NCI-H2196 (cell line): ENCODE data around the gene FAM120B.

Experiments used
- DNase-seq: peaks from one replicate; lab custom pipeline; 2025; ENCODE audit not compliant: unreplicated experiment; lab: John Stamatoyannopoulos, UW

FAM120B gene

DNA sequence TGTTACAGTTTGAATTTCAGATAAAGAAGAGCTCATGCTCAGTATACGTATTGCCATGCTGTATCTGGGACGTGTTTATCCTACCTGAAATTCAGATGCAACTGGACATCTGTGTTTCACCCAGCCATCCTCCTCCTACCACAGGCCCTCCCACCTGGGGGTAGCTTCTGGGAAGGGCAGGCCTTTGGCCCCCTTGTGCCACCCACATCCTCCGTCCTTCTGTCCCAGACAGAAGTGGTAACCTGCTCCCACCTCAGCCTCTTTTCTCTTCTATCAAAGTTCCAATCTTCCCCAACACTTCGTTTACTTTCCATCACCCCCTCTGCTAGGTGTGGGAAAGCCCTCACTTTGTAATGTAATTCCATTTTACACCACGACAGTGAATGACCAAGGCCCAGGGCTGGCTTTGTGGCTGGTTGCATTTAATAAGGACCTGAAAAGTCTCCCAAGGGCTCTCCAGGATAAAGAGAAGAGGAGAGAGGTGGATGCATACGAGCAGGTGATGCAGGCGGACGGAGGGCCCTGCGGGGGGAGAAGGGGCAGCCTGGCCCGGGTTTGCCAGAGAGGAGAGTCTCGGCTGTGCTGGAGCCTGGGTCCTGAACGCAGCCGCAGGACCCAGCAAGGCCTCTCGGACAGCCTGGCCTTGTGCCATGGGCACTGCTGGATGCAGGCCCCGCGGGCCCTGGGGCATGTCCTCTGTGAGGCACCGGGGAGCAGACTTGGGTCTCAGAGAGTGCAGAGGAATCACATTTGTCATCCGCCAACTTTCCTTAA lies 148.1 kb downstream of the FAM120B start:
- DNase-seq: no peak

DNA sequence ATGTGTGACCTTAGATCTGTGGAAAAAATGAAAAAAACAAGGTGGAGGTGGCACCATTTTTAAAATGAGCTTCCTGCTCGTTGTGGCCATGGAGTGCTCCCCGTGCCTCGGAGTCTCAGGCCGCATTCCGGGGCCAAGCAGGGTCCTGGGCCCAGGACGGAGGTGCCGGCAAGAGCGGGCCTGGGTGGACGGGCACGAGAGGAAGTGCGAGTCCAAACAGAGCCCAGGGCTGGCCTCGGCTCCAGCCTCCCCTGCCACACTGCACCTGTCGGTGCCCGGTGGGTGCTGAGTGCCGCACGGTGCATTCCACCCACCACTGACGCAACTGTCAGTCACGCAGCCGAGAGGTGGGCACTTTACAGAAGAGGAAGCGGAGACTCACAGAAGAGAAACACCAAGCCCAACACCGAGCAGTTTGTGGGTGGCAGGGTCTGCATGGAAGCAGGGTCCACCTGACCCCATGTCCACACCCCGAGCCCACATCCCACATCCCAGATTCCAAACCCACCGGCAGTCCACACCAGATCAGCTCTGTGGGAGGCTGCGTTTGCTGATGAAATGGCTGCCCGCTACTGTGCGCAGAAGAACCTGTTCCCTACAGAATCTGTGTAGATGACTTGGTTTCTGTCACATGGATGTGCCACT lies 148.9 kb downstream of the FAM120B start:
- no peak for DNase-seq

DNA sequence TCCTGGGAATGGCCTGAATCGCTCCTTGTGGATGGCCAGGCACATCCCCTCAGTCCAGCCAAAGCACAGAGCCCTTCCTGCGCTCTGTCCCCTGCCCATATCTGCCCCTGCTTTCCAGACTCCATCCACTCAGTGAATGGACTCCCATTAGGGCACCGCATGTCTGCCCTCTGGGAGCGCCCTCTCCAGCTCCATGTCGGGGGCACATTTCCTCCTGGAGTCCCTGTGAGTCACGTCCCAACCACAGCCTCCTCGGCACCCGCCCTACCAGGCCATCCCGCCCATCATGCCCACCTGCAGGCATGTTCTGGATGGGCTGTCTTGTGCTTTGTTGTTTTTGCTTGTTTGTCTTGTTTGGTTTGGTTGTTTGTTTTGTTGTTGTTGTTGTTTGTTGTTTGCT lies 149.8 kb downstream of the FAM120B start:
- no peak for DNase-seq
